Femur (tissue), 1 donor: ENCODE data around the gene OSBPL10.
"Not testable (repeated sequence)": the region's sequence is repeated elsewhere in the genome, so short reads cannot be mapped to it uniquely, and the experiment has no call there.

Experiments
- DNase-seq: peaks from one replicate; pipeline ENCODE4 v3.0.0-alpha.2; 2017

The OSBPL10 gene

GRCh38 chr3:31981206-31982181 is at the start of gene OSBPL10, which contains the start of gene ZNF860:
Gene OSBPL10, minus strand, starts transcription at chr3:31981262. Its CDS starts 83 bp downstream, at chr3:31981179.
Gene ZNF860, plus strand, starts transcription at chr3:31981750. Its CDS starts 7,330 bp downstream, at chr3:31989080.
- DNase-seq = peak; percentile 92

- peak; percentile 31 for DNase-seq
Measured at GRCh38 chr3:32026593-32026992, 45.5 kb upstream of the OSBPL10 start.

- no peak for DNase-seq
Measured at GRCh38 chr3:32022947-32023346, 41.9 kb upstream of the OSBPL10 start.

- no peak for DNase-seq
Measured at GRCh38 chr3:32021748-32022147, 40.7 kb upstream of the OSBPL10 start.

- no peak for DNase-seq
Measured at GRCh38 chr3:32021155-32021554, 40.1 kb upstream of the OSBPL10 start.

GRCh38 chr3:32018757-32019564 is 37.9 kb upstream of the OSBPL10 start:
- no peak for DNase-seq

GRCh38 chr3:32017286-32017685 is 36.2 kb upstream of the OSBPL10 start:
- no peak for DNase-seq

- not testable (repeated sequence) for DNase-seq
Measured at GRCh38 chr3:32015638-32016037, 34.6 kb upstream of the OSBPL10 start.

- DNase-seq = not testable (repeated sequence)
Measured at GRCh38 chr3:32010699-32011098, 29.6 kb upstream of the OSBPL10 start.

GRCh38 chr3:32009957-32010356 is 28.9 kb upstream of the OSBPL10 start:
- no peak for DNase-seq

- DNase-seq = no peak
Measured at GRCh38 chr3:32009101-32009500, 28.0 kb upstream of the OSBPL10 start.

- DNase-seq = no peak
Measured at GRCh38 chr3:32004113-32004765, 23.2 kb upstream of the OSBPL10 start.

- no peak for DNase-seq
Measured at GRCh38 chr3:32003380-32003779, 22.3 kb upstream of the OSBPL10 start.

GRCh38 chr3:32002561-32003368 is 21.7 kb upstream of the OSBPL10 start:
- DNase-seq = no peak

- no peak for DNase-seq
Measured at GRCh38 chr3:32000877-32001276, 19.8 kb upstream of the OSBPL10 start.

- no peak for DNase-seq
Measured at GRCh38 chr3:31999907-32000439, 18.9 kb upstream of the OSBPL10 start.

GRCh38 chr3:31997500-31997899 is 16.4 kb upstream of the OSBPL10 start:
- no peak for DNase-seq

- DNase-seq = no peak
Measured at GRCh38 chr3:31996195-31996594, 15.1 kb upstream of the OSBPL10 start.

GRCh38 chr3:31995026-31995425 is 14.0 kb upstream of the OSBPL10 start:
- DNase-seq = not testable (repeated sequence)

GRCh38 chr3:31993843-31994242 is 12.8 kb upstream of the OSBPL10 start:
- no peak for DNase-seq

GRCh38 chr3:31992995-31993394 is 11.9 kb upstream of the OSBPL10 start:
- not testable (repeated sequence) for DNase-seq

- no peak for DNase-seq
Measured at GRCh38 chr3:31988271-31988670, 7.2 kb upstream of the OSBPL10 start.
